ENCODE measurements around the gene ACTR3.

ACTR3 gene

GRCh38 chr2:113878743-113879142 lies 11.1 kb upstream of the ACTR3 start:
- no peak overlapping the region for H3K4me3 ChIP-seq (ENCODE audit: low read depth, low read length)
- no peak for DNase-seq (ENCODE audit: low read depth, low spot score)
- TF ChIP-seq CTCF (IDR thresholded peaks at IDR 0.05; ENCODE audit: insufficient read depth, low read length, missing control alignments) = no peak
- CTCF ChIA-PET = interaction anchor here (0.9 to 1.7 kb wide), 2 partner anchors 10 to 14 kb away, joined by 4 read pairs; partner anchors contain the start of gene ACTR3
- POLR2A ChIA-PET = no interaction called here

- POLR2A ChIA-PET = interaction anchor here (1.3 kb wide), 1 partner anchor 123 kb away, joined by 6 read pairs; the partner anchor contains the start of gene SLC35F5
- DNase-seq (ENCODE audit: low read depth, low spot score) = no peak
- CTCF ChIA-PET = interaction anchor here (0.9 to 1.7 kb wide), 2 partner anchors 10 to 15 kb away, joined by 4 read pairs; partner anchors contain the start of gene ACTR3
Observed at GRCh38 chr2:113879457-113879856, 10.4 kb upstream of the ACTR3 start.

GRCh38 chr2:113886479-113887008 lies 3.3 kb upstream of the ACTR3 start:
- no peak for TF ChIP-seq CTCF (IDR thresholded peaks at IDR 0.05; ENCODE audit: insufficient read depth, low read length, missing control alignments)
- POLR2A ChIA-PET = interaction anchor here (0.8 to 1.3 kb wide), 3 partner anchors 14 to 130 kb away, joined by 3 to 9 read pairs (median 4); partner anchors contain the start of gene SLC35F5
- peak; percentile 77 for DNase-seq (ENCODE audit: low read depth, low spot score)
- no peak overlapping the region; the same call in 1 of the 2 replicates for H3K4me3 ChIP-seq (ENCODE audit: low read depth, low read length)
- CTCF ChIA-PET = interaction anchor here (0.9 kb wide), 1 partner anchor 9 kb away, joined by 3 read pairs; no protein-coding TSS in a partner anchor

More at GRCh38 chr2:113879457-113879856, 10.4 kb upstream of the ACTR3 start:
- TF ChIP-seq CTCF (IDR thresholded peaks at IDR 0.05; ENCODE audit: insufficient read depth, low read length, missing control alignments) = no peak
- no peak overlapping the region for H3K4me3 ChIP-seq (ENCODE audit: low read depth, low read length)

GRCh38 chr2:113887009-113887792 lies 2.7 kb upstream of the ACTR3 start:
- no peak for DNase-seq (ENCODE audit: low read depth, low spot score)
- TF ChIP-seq CTCF (IDR thresholded peaks at IDR 0.05; ENCODE audit: insufficient read depth, low read length, missing control alignments) = no peak
- POLR2A ChIA-PET = interaction anchor here (0.8 to 3.6 kb wide), 4 partner anchors 15 to 131 kb away, joined by 3 to 40 read pairs (median 6); partner anchors contain the start of gene SLC35F5
- H3K4me3 ChIP-seq (ENCODE audit: low read depth, low read length) = no peak overlapping the region
- CTCF ChIA-PET = interaction anchor here (0.9 to 1.2 kb wide), 2 partner anchors 10 to 131 kb away, joined by 3 read pairs; partner anchors contain the start of gene SLC35F5

GRCh38 chr2:113888641-113889470 lies 1.0 kb upstream of the ACTR3 start:
- peak overlapping the region; percentile 80 for H3K4me3 ChIP-seq (ENCODE audit: low read depth, low read length)
- TF ChIP-seq CTCF (IDR thresholded peaks at IDR 0.05; ENCODE audit: insufficient read depth, low read length, missing control alignments) = no peak
- POLR2A ChIA-PET = interaction anchor here (0.9 to 3.6 kb wide), 4 partner anchors 17 to 133 kb away, joined by 3 to 40 read pairs (median 8); partner anchors contain the start of gene SLC35F5
- CTCF ChIA-PET = interaction anchor here (1.2 to 2.0 kb wide), 4 partner anchors 10 to 132 kb away, joined by 3 to 5 read pairs (median 4); partner anchors contain the start of gene SLC35F5
- DNase-seq (ENCODE audit: low read depth, low spot score) = no peak
